ENCODE results near the gene TMEFF2.

DNA sequence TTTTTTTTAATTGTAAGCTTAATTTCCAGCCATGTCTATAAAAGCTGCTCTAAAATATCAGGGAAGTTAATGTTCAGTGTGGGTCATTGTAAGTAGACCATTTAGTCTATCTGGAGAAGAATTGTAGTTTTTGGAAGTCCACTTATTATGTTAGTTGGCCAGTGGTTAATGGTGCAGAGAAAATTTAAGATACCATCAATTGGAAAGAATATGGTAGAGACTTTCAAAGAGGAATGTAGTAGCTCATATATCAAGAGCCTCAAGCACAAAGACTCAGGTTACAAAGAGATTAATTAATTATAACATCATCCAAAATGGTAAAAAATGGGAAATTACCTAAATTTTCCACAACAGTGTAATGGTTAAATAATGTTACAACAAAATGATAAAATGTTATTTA lies 220.1 kb downstream of the TMEFF2 start:
- TF ChIP-seq, protein P1, sequence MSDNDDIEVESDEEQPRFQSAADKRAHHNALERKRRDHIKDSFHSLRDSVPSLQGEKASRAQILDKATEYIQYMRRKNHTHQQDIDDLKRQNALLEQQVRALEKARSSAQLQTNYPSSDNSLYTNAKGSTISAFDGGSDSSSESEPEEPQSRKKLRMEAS (IDR thresholded peaks at IDR 0.05; ENCODE audit: low read depth), result no peak
- TF ChIP-seq, protein P2, sequence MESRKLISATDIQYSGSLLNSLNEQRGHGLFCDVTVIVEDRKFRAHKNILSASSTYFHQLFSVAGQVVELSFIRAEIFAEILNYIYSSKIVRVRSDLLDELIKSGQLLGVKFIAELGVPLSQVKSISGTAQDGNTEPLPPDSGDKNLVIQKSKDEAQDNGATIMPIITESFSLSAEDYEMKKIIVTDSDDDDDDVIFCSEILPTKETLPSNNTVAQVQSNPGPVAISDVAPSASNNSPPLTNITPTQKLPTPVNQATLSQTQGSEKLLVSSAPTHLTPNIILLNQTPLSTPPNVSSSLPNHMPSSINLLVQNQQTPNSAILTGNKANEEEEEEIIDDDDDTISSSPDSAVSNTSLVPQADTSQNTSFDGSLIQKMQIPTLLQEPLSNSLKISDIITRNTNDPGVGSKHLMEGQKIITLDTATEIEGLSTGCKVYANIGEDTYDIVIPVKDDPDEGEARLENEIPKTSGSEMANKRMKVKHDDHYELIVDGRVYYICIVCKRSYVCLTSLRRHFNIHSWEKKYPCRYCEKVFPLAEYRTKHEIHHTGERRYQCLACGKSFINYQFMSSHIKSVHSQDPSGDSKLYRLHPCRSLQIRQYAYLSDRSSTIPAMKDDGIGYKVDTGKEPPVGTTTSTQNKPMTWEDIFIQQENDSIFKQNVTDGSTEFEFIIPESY (IDR thresholded peaks at IDR 0.05; ENCODE audit: borderline replicate concordance, low read depth), result no peak
- no peak for TF ChIP-seq MXI1 (IDR thresholded peaks at IDR 0.05; ENCODE audit: low read depth, low read length)
- TF ChIP-seq, protein P3, sequence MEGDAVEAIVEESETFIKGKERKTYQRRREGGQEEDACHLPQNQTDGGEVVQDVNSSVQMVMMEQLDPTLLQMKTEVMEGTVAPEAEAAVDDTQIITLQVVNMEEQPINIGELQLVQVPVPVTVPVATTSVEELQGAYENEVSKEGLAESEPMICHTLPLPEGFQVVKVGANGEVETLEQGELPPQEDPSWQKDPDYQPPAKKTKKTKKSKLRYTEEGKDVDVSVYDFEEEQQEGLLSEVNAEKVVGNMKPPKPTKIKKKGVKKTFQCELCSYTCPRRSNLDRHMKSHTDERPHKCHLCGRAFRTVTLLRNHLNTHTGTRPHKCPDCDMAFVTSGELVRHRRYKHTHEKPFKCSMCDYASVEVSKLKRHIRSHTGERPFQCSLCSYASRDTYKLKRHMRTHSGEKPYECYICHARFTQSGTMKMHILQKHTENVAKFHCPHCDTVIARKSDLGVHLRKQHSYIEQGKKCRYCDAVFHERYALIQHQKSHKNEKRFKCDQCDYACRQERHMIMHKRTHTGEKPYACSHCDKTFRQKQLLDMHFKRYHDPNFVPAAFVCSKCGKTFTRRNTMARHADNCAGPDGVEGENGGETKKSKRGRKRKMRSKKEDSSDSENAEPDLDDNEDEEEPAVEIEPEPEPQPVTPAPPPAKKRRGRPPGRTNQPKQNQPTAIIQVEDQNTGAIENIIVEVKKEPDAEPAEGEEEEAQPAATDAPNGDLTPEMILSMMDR (IDR thresholded peaks at IDR 0.05), result no peak
